ENCODE results near the gene AQP11.
"Not testable (repeated sequence)": the region's sequence is repeated elsewhere in the genome, so short reads cannot be mapped to it uniquely, and the experiment has no call there.

DNA sequence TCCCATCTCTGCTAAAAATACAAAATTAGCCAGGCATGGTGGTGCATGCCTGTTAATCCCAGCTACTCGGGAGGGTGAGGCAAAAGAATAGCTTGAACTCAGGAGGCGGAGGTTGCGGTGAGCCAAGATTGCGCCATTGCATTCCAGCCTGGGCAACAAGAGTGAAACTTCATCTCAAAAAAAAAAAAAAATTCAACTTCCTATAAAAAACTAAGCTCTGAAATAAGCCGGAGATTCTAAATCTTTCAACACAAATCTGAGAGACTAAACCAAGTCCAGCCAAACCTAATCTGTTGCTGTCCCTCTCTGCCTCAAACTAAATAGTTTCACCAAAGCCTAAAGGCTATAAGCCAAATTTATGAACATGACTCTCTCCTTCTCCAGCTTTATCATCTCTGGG, 44.2 kb downstream of the AQP11 start:
- TF ChIP-seq, protein P1, sequence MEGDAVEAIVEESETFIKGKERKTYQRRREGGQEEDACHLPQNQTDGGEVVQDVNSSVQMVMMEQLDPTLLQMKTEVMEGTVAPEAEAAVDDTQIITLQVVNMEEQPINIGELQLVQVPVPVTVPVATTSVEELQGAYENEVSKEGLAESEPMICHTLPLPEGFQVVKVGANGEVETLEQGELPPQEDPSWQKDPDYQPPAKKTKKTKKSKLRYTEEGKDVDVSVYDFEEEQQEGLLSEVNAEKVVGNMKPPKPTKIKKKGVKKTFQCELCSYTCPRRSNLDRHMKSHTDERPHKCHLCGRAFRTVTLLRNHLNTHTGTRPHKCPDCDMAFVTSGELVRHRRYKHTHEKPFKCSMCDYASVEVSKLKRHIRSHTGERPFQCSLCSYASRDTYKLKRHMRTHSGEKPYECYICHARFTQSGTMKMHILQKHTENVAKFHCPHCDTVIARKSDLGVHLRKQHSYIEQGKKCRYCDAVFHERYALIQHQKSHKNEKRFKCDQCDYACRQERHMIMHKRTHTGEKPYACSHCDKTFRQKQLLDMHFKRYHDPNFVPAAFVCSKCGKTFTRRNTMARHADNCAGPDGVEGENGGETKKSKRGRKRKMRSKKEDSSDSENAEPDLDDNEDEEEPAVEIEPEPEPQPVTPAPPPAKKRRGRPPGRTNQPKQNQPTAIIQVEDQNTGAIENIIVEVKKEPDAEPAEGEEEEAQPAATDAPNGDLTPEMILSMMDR (IDR thresholded peaks at IDR 0.05), result not testable (repeated sequence)
- TF ChIP-seq POLR2A (IDR thresholded peaks at IDR 0.05), result not testable (repeated sequence)

Measured in right lobe of liver (tissue), 4 donors.